CD14-positive monocyte (primary cell): Measurements from ENCODE around the gene PPP2R2D. TPM values are rescaled to one million over a fixed set of nuclear protein-coding genes. Genes with fewer than 3 reads are reported as not detected.
A peak's percentile ranks its signal among the peaks of the same experiment; 100 is the strongest.

Source experiments
- DNase-seq, 3 donors: peaks; one replicate each; pipeline ENCODE4 v3.0.0-alpha.2; 2011 to 2022
- H2AFZ ChIP-seq: 2 replicates; pipeline ENCODE4 v1.6.0; 2012; ENCODE audit warnings: mild to moderate bottlenecking, low read depth, low read length, inconsistent platforms; ENCODE audit not compliant: insufficient read depth, poor library complexity, severe bottlenecking
- H3K27ac ChIP-seq, 2 donors: 1 replicate in 1 of 2; 2 replicates in 1 of 2; pipeline ENCODE4 v1.5.1; 2012 to 2013; ENCODE audit warnings: low read length in 2 of 2, control low read depth in 1 of 2, inconsistent platforms in 1 of 2, low read depth in 1 of 2, mild to moderate bottlenecking in 1 of 2
- H3K27me3 ChIP-seq, 2 donors: one replicate each; pipeline versions ENCODE4 v1.6.0 to v1.6.1; 2011 to 2013; ENCODE audit warnings: low read length in 2 of 2; ENCODE audit not compliant: control insufficient read depth in 2 of 2, insufficient read depth in 2 of 2
- H3K36me3 ChIP-seq, 2 donors: replicated peaks in 1 of 2; 1 replicate in 1 of 2; 2 replicates in 1 of 2; pipeline versions ENCODE4 v1.5.1 to v1.6.1; 2012 to 2013; ENCODE audit warnings: low read length in 2 of 2, control low read depth in 1 of 2, inconsistent platforms in 1 of 2, mild to moderate bottlenecking in 1 of 2; ENCODE audit not compliant: insufficient read depth in 2 of 2, control insufficient read depth in 1 of 2
- H3K4me1 ChIP-seq, 2 donors: 1 replicate in 1 of 2; 2 replicates in 1 of 2; pipeline versions ENCODE4 v1.5.1 to v1.6.1; 2012 to 2013; ENCODE audit warnings: low read length in 2 of 2, control low read depth in 1 of 2, inconsistent platforms in 1 of 2, mild to moderate bottlenecking in 1 of 2, moderate library complexity in 1 of 2; ENCODE audit not compliant: insufficient read depth in 2 of 2, control insufficient read depth in 1 of 2
- H3K4me2 ChIP-seq: replicated peaks from 2 replicates; pipeline ENCODE3; 2012; ENCODE audit warnings: low read length, moderate library complexity, mild to moderate bottlenecking; ENCODE audit not compliant: poor library complexity, severe bottlenecking; ENCODE audit errors: extremely low read depth
- H3K4me3 ChIP-seq, 3 experiments: fragments of 200-600 bp in 1 of 3; sonication (generic) in 1 of 3; replicated peaks in 1 of 3; 1 replicate in 2 of 3; 2 replicates in 1 of 3; pipeline ENCODE4 v1.5.1; 2011 to 2013; ENCODE audit warnings: low read length in 3 of 3, mild to moderate bottlenecking in 3 of 3, control low read depth in 2 of 3, low read depth in 2 of 3, inconsistent platforms in 1 of 3, moderate library complexity in 1 of 3
- H3K79me2 ChIP-seq: 2 replicates; pipeline ENCODE4 v1.6.0; 2012; ENCODE audit warnings: mild to moderate bottlenecking, control low read depth, inconsistent platforms, low read length, moderate library complexity; ENCODE audit not compliant: insufficient read depth
- H3K9ac ChIP-seq: 2 replicates; pipeline ENCODE4 v1.6.0; 2017; ENCODE audit warnings: low read length, mild to moderate bottlenecking; ENCODE audit not compliant: insufficient read depth, poor library complexity, severe bottlenecking
- H3K9me3 ChIP-seq, 2 donors: replicated peaks in 1 of 2; 1 replicate in 1 of 2; 2 replicates in 1 of 2; pipeline versions ENCODE4 v1.5.1 to v1.6.1; 2012 to 2013; ENCODE audit warnings: low read length in 2 of 2, control low read depth in 1 of 2; ENCODE audit not compliant: control insufficient read depth in 1 of 2, insufficient read depth in 1 of 2
- H4K20me1 ChIP-seq: 2 replicates; pipeline ENCODE4 v1.6.0; 2012; ENCODE audit warnings: mild to moderate bottlenecking, low read length, control low read depth, moderate library complexity; ENCODE audit not compliant: insufficient read depth
- H3K27ac Mint-ChIP-seq, 7 donors: one replicate each; pipeline ENCODE4 v1.8.0; 2020; ENCODE audit warnings: mild to moderate bottlenecking in 7 of 7, mixed read lengths in 7 of 7, moderate library complexity in 6 of 7, inconsistent platforms in 2 of 7
- H3K27me3 Mint-ChIP-seq, 3 donors: one replicate each; pipeline ENCODE4 v1.8.0; 2021 to 2022; ENCODE audit warnings: low read depth in 3 of 3, mild to moderate bottlenecking in 3 of 3, mixed read lengths in 3 of 3, moderate library complexity in 3 of 3, inconsistent platforms in 1 of 3
- H3K36me3 Mint-ChIP-seq, 2 donors: one replicate each; pipeline ENCODE4 v1.8.0; 2020; ENCODE audit warnings: mixed read lengths in 2 of 2, inconsistent platforms in 1 of 2, mild to moderate bottlenecking in 1 of 2
- H3K4me1 Mint-ChIP-seq: one replicate; pipeline ENCODE4 v1.8.0; 2020; ENCODE audit warnings: mild to moderate bottlenecking, mixed read lengths
- H3K4me3 Mint-ChIP-seq, 2 donors: one replicate each; pipeline ENCODE4 v1.8.0; 2020; ENCODE audit warnings: mild to moderate bottlenecking in 2 of 2, mixed read lengths in 2 of 2, moderate library complexity in 1 of 2
- H3K9me3 Mint-ChIP-seq, 7 donors: one replicate each; pipeline ENCODE4 v1.8.0; 2020 to 2022; ENCODE audit warnings: mixed read lengths in 7 of 7, mild to moderate bottlenecking in 6 of 7, moderate library complexity in 6 of 7, inconsistent platforms in 2 of 7
- CTCF ChIP-seq: fragments of 200-600 bp; IDR thresholded peaks from one replicate; pipeline ENCODE4 v1.8.0; 2022; ENCODE audit warnings: antibody characterized with exemption, mild to moderate bottlenecking
- WGBS: methylation state at CpG from one replicate; pipeline ENCODE4 v1.1.5; 2013; ENCODE audit warnings: missing lambda C conversion rate; ENCODE audit not compliant: insufficient coverage; 5-methylcytosine and 5-hydroxymethylcytosine counted together
- intact Hi-C, 2 donors: fragments of 100-400 bp; cut with micrococcal nuclease; formaldehyde crosslinking; loops; one replicate each; pipeline versions ENCODE4 v1.15.0 to v1.15.1; 2023
- polyA plus RNA-seq, 3 donors: library from polyadenylated mRNA; depleted of rRNA in 1 of 3; unstranded in 2 of 3; stranded (reverse) in 1 of 3; fragments of 300-500 nt in 2 of 3; fragments of >200 nt in 1 of 3; fragmentation: Illumina TruSeq in 2 of 3; gene quantifications; 1 replicate in 2 of 3; 2 replicates in 1 of 3; pipeline ENCODE4 v1.2.3, GENCODE V29; 2012 to 2021

Gene PPP2R2D
- polyA plus RNA-seq, 3 donors, result 12.8 to 23.5 (median 12.9) TPM

DNA sequence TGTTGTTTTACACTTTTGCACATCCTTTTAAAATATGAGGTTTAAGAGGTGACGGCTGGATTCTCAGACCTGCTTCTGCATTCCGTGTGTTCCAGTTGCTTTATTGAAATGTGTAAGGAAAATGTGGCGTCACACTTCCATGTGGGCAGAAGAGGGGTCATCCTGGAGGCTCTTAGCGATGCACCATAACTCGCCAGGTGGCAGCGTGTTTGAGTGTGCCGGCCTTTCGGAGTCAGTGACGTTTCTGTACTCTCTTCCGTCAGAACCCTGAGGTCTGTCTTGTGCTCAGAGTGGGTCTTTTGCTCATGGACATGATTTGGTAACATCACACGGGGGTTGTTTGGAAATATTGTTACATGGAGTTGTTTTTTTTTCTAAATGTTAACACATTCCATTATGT is 9.1 kb downstream of the PPP2R2D start:
- Histone ChIP-seq H3K36me3 (peaks cover 22 to 90% of the 10 kb centered on the region in 2 donors), H4K20me1 (peaks cover 100% of the 10 kb centered on the region), H3K4me1 (peaks cover 0 to 1% of the 10 kb centered on the region in 2 donors), H3K4me3 (no peak overlapping the region), H3K79me2 (peaks cover 99% of the 10 kb centered on the region), H3K27me3 (no peaks in the 10 kb centered on the region), H2AFZ (no peak overlapping the region), H3K9ac (no peak overlapping the region), H3K27ac (no peak overlapping the region), H3K4me2 (no peak overlapping the region), H3K9me3 (peaks cover 0 to 4% of the 10 kb centered on the region in 2 donors)
- intact Hi-C loops, result no loop called here
- H3K9me3 Mint-ChIP-seq, result peaks cover 0 to 4% (median 0%) of the 10 kb centered on the region in 7 donors
- whole genome bisulfite sequencing, result 92% methylated on average over 6 of the region's 11 CpGs
- H3K27me3 Mint-ChIP-seq, result peaks cover 0 to 4% (median 3%) of the 10 kb centered on the region in 3 donors
- no peak overlapping the region for H3K4me3 Mint-ChIP-seq
- peak overlapping the region in 1 of 7 donors; percentile 1 for H3K27ac Mint-ChIP-seq
- peaks cover 59 to 69% of the 10 kb centered on the region in 2 donors for H3K36me3 Mint-ChIP-seq
- DNase-seq, result no peak
- H3K4me1 Mint-ChIP-seq, result peaks cover 10% of the 10 kb centered on the region
- no peak for TF ChIP-seq CTCF

GRCh38 chr10:131910663-131911314 is 10.0 kb downstream of the PPP2R2D start:
- Histone ChIP-seq H3K36me3 (peaks cover 17 to 84% of the 10 kb centered on the region in 2 donors), H3K27me3 (no peaks in the 10 kb centered on the region), H3K27ac (no peak overlapping the region), H4K20me1 (peaks cover 100% of the 10 kb centered on the region), H3K4me1 (no peaks in the 10 kb centered on the region), H2AFZ (no peak overlapping the region), H3K4me3 (no peak overlapping the region), H3K9me3 (peaks cover 0 to 4% of the 10 kb centered on the region in 2 donors), H3K4me2 (no peak overlapping the region), H3K79me2 (peaks cover 99% of the 10 kb centered on the region), H3K9ac (no peak overlapping the region)
- peaks cover 4% of the 10 kb centered on the region for H3K4me1 Mint-ChIP-seq
- no peak for DNase-seq
- peak overlapping the region in 2 of 7 donors; percentile 20 to 45 for H3K27ac Mint-ChIP-seq
- peaks cover 0 to 4% (median 0%) of the 10 kb centered on the region in 7 donors for H3K9me3 Mint-ChIP-seq
- H3K27me3 Mint-ChIP-seq, result peaks cover 0 to 4% (median 3%) of the 10 kb centered on the region in 3 donors
- TF ChIP-seq CTCF, result no peak
- peaks cover 54 to 63% of the 10 kb centered on the region in 2 donors for H3K36me3 Mint-ChIP-seq
- no peak overlapping the region for H3K4me3 Mint-ChIP-seq
- intact Hi-C loops, result no loop called here
- WGBS, result 97% methylated on average over 7 of the region's 15 CpGs
